HEK293 (cell line): ENCODE data around the gene LTK.

Source experiments
- GLIS1 ChIP-seq: fragments of 450-650 bp; formaldehyde crosslinking; IDR thresholded peaks from 2 replicates; pipeline ENCODE4 v1.5.1; 2016; ENCODE audit warnings: missing biosample characterization, missing genetic modification characterization
- HIC1 ChIP-seq: fragments of 450-650 bp; formaldehyde crosslinking; IDR thresholded peaks from 2 replicates; pipeline ENCODE4 v1.5.1; 2016; ENCODE audit warnings: missing biosample characterization, missing genetic modification characterization
- KLF10 ChIP-seq: fragments of 450-650 bp; IDR thresholded peaks from 2 replicates; pipeline ENCODE4 v1.5.1; 2018; ENCODE audit warnings: missing biosample characterization, mild to moderate bottlenecking, missing genetic modification characterization
- KLF17 ChIP-seq: fragments of 450-650 bp; formaldehyde crosslinking; IDR thresholded peaks from 2 replicates; pipeline ENCODE4 v1.5.1; 2016; ENCODE audit warnings: missing biosample characterization, missing genetic modification characterization
- KLF7 ChIP-seq: fragments of 450-650 bp; formaldehyde crosslinking; IDR thresholded peaks from 2 replicates; pipeline ENCODE4 v1.5.1; 2016; ENCODE audit warnings: missing biosample characterization, missing genetic modification characterization, borderline replicate concordance
- OVOL3 ChIP-seq: fragments of 450-650 bp; formaldehyde crosslinking; IDR thresholded peaks from 2 replicates; pipeline ENCODE4 v1.5.1; 2016; ENCODE audit warnings: missing biosample characterization, missing genetic modification characterization
- PRDM10 ChIP-seq: fragments of 450-650 bp; formaldehyde crosslinking; IDR thresholded peaks from 2 replicates; pipeline ENCODE4 v1.5.1; 2016; ENCODE audit warnings: missing biosample characterization, missing genetic modification characterization
- PRDM2 ChIP-seq: fragments of 450-650 bp; formaldehyde crosslinking; IDR thresholded peaks from 2 replicates; pipeline ENCODE4 v1.5.1; 2016; ENCODE audit warnings: missing biosample characterization, missing genetic modification characterization, borderline replicate concordance
- WT1 ChIP-seq: fragments of 450-650 bp; formaldehyde crosslinking; IDR thresholded peaks from 2 replicates; pipeline ENCODE4 v1.5.1; 2016; ENCODE audit warnings: missing biosample characterization, missing genetic modification characterization
- ZBTB26 ChIP-seq: fragments of 450-650 bp; formaldehyde crosslinking; optimal IDR thresholded peaks from 2 replicates; pipeline ENCODE3; 2016; ENCODE audit warnings: missing biosample characterization, mild to moderate bottlenecking, missing genetic modification characterization
- ZNF112 ChIP-seq: fragments of 450-650 bp; formaldehyde crosslinking; IDR thresholded peaks from 2 replicates; pipeline ENCODE4 v1.5.0; 2017; ENCODE audit warnings: missing biosample characterization, missing genetic modification characterization
- ZNF146 ChIP-seq: fragments of 450-650 bp; formaldehyde crosslinking; IDR thresholded peaks from 2 replicates; pipeline ENCODE4 v1.5.1; 2016; ENCODE audit warnings: missing biosample characterization, missing genetic modification characterization
- ZNF155 ChIP-seq: fragments of 450-650 bp; formaldehyde crosslinking; IDR thresholded peaks from 2 replicates; pipeline ENCODE4 v1.5.1; 2016; ENCODE audit warnings: missing biosample characterization, missing genetic modification characterization
- ZNF174 ChIP-seq: fragments of 450-650 bp; formaldehyde crosslinking; IDR thresholded peaks from 2 replicates; pipeline ENCODE4 v1.5.0; 2017; ENCODE audit warnings: missing biosample characterization, mild to moderate bottlenecking, missing genetic modification characterization
- ZNF23 ChIP-seq: fragments of 450-650 bp; formaldehyde crosslinking; IDR thresholded peaks from 2 replicates; pipeline ENCODE4 v1.5.1; 2016; ENCODE audit warnings: missing biosample characterization, missing genetic modification characterization, borderline replicate concordance
- ZNF426 ChIP-seq: fragments of 450-650 bp; formaldehyde crosslinking; IDR thresholded peaks from 2 replicates; pipeline ENCODE4 v1.5.1; 2017; ENCODE audit warnings: missing biosample characterization, missing genetic modification characterization, mild to moderate bottlenecking, inconsistent platforms, moderate library complexity
- ZNF549 ChIP-seq: fragments of 450-650 bp; IDR thresholded peaks from 2 replicates; pipeline ENCODE4 v1.5.1; 2018; ENCODE audit warnings: missing biosample characterization, missing genetic modification characterization, mild to moderate bottlenecking, inconsistent platforms, moderate library complexity
- ZNF558 ChIP-seq: fragments of 450-650 bp; formaldehyde crosslinking; IDR thresholded peaks from 2 replicates; pipeline ENCODE4 v1.5.1; 2016; ENCODE audit warnings: missing biosample characterization, missing genetic modification characterization
- ZNF610 ChIP-seq: fragments of 450-650 bp; formaldehyde crosslinking; IDR thresholded peaks from 2 replicates; pipeline ENCODE4 v1.5.1; 2016; ENCODE audit warnings: missing biosample characterization, missing genetic modification characterization, borderline replicate concordance
- ZNF624 ChIP-seq: fragments of 450-650 bp; formaldehyde crosslinking; IDR thresholded peaks from 2 replicates; pipeline ENCODE4 v1.5.1; 2017; ENCODE audit warnings: missing biosample characterization, missing genetic modification characterization
- ZNF639 ChIP-seq: fragments of 450-650 bp; formaldehyde crosslinking; IDR thresholded peaks from 2 replicates; pipeline ENCODE4 v1.5.1; 2016; ENCODE audit warnings: missing biosample characterization, missing genetic modification characterization
- ZNF654 ChIP-seq: fragments of 450-650 bp; formaldehyde crosslinking; IDR thresholded peaks from 2 replicates; pipeline ENCODE4 v1.5.1; 2016; ENCODE audit warnings: low read depth, missing biosample characterization, missing genetic modification characterization
- ZNF658 ChIP-seq: fragments of 450-650 bp; formaldehyde crosslinking; IDR thresholded peaks from 2 replicates; pipeline ENCODE4; 2016; ENCODE audit warnings: missing biosample characterization, missing genetic modification characterization
- ZNF791 ChIP-seq: fragments of 450-650 bp; formaldehyde crosslinking; IDR thresholded peaks from 2 replicates; pipeline ENCODE4 v1.5.1; 2016; ENCODE audit warnings: missing biosample characterization, missing genetic modification characterization

LTK gene

GRCh38 chr15:41513506-41514227 is at the start of gene LTK (continued):
- TF ChIP-seq PRDM2 (no peak), OVOL3 (tag by site-specific recombination) (no peak), ZNF610 (tag by site-specific recombination) (no peak), ZNF426 (tag by site-specific recombination) (no peak), GLIS1 (tag by site-specific recombination) (peak; percentile 71), ZNF658 (no peak), ZNF112 (tag by site-specific recombination) (no peak), KLF10 (tag by site-specific recombination) (0 out of 2 replicates have a peak, but pooled peaks have one; percentile 12), ZNF558 (no peak), ZNF146 (tag by site-specific recombination) (no peak), WT1 (tag by site-specific recombination) (peak; percentile 45; the same call in 1 of the 2 replicates), ZNF639 (tag by site-specific recombination) (no peak), ZNF23 (tag by site-specific recombination) (no peak), ZNF155 (tag by site-specific recombination) (no peak), HIC1 (no peak), KLF7 (no peak; the same call in 1 of the 2 replicates), ZNF174 (tag by site-specific recombination) (no peak), ZNF654 (tag by site-specific recombination) (no peak), ZNF791 (no peak), KLF17 (tag by site-specific recombination) (peak; percentile 20; the same call in 1 of the 2 replicates), ZNF624 (no peak), ZNF549 (tag by site-specific recombination) (no peak), PRDM10 (tag by site-specific recombination) (peak; percentile 71; the same call in 1 of the 2 replicates), ZBTB26 (peak; percentile 26)
